Type B pancreatic cell (in vitro differentiated cells): ENCODE measurements around the gene SARS1. TPM values are rescaled to one million over a fixed set of nuclear protein-coding genes. Genes with fewer than 3 reads are reported as not detected.

Experiments
- DNase-seq: peaks from one replicate; pipeline ENCODE4 v3.0.0; 2021; ENCODE audit warnings: mixed read lengths; ENCODE audit not compliant: unreplicated experiment; ENCODE audit errors: extremely low spot score
- H3K27ac Mint-ChIP-seq: 2 replicates; pipeline ENCODE4 v1.8.0; 2021; ENCODE audit warnings: mild to moderate bottlenecking, mixed read lengths
- H3K27me3 Mint-ChIP-seq: 2 replicates; pipeline ENCODE4 v1.8.0; 2021; ENCODE audit warnings: mixed read lengths
- H3K36me3 Mint-ChIP-seq: 2 replicates; pipeline ENCODE4 v1.8.0; 2021; ENCODE audit warnings: mixed read lengths
- H3K4me1 Mint-ChIP-seq: one replicate; pipeline ENCODE4 v1.8.0; 2021; ENCODE audit warnings: mixed read lengths; ENCODE audit not compliant: unreplicated experiment
- H3K4me3 Mint-ChIP-seq: 2 replicates; pipeline ENCODE4 v1.8.0; 2021; ENCODE audit warnings: mild to moderate bottlenecking, mixed read lengths
- H3K9me3 Mint-ChIP-seq: 2 replicates; pipeline ENCODE4 v1.8.0; 2021; ENCODE audit warnings: mixed read lengths
- total RNA-seq: library from RNA; stranded (reverse); gene quantifications from 2 replicates; pipeline ENCODE4 v1.2.1, GENCODE V29; 2021; ENCODE audit warnings: low replicate concordance
- TF ChIP-seq, protein P1 (sequence below): fragments of 200-600 bp; sonication (generic); conservative IDR thresholded peaks from 2 replicates; pipeline ENCODE4 v1.5.0; 2021; ENCODE audit warnings: antibody characterized with exemption, mild to moderate bottlenecking

The SARS1 gene
- total RNA-seq, 1 donor from 2014 or later, result 136 TPM

DNA sequence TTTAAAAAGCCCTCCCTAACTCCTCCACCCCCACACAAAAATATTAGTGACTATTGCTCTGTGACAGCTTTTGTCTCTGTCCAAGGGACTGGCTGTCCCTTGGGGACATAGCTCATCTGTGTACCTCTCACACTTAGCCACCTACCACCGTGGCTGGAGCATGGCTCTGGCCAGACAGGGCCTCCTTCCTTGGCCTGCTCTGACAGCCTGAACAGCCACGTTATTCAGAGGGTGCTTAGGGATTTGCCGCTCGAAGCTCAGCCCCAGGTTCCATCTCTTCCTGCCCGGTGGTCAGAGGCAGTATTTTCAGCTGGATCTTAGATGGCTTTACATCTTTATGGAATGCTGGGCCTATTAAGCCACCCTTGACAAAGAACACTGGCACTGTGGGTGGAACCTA, 29.5 kb downstream of the SARS1 start:
- Mint-ChIP-seq H3K36me3 (peaks cover 5% of the 10 kb centered on the region), H3K9me3 (no peaks in the 10 kb centered on the region), H3K27me3 (peaks cover 3% of the 10 kb centered on the region), H3K4me1 (peaks cover 19% of the 10 kb centered on the region), H3K4me3 (no peak overlapping the region), H3K27ac (no peak overlapping the region)
- TF ChIP-seq, protein P1, sequence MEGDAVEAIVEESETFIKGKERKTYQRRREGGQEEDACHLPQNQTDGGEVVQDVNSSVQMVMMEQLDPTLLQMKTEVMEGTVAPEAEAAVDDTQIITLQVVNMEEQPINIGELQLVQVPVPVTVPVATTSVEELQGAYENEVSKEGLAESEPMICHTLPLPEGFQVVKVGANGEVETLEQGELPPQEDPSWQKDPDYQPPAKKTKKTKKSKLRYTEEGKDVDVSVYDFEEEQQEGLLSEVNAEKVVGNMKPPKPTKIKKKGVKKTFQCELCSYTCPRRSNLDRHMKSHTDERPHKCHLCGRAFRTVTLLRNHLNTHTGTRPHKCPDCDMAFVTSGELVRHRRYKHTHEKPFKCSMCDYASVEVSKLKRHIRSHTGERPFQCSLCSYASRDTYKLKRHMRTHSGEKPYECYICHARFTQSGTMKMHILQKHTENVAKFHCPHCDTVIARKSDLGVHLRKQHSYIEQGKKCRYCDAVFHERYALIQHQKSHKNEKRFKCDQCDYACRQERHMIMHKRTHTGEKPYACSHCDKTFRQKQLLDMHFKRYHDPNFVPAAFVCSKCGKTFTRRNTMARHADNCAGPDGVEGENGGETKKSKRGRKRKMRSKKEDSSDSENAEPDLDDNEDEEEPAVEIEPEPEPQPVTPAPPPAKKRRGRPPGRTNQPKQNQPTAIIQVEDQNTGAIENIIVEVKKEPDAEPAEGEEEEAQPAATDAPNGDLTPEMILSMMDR, result no peak
- DNase-seq, result no peak

DNA sequence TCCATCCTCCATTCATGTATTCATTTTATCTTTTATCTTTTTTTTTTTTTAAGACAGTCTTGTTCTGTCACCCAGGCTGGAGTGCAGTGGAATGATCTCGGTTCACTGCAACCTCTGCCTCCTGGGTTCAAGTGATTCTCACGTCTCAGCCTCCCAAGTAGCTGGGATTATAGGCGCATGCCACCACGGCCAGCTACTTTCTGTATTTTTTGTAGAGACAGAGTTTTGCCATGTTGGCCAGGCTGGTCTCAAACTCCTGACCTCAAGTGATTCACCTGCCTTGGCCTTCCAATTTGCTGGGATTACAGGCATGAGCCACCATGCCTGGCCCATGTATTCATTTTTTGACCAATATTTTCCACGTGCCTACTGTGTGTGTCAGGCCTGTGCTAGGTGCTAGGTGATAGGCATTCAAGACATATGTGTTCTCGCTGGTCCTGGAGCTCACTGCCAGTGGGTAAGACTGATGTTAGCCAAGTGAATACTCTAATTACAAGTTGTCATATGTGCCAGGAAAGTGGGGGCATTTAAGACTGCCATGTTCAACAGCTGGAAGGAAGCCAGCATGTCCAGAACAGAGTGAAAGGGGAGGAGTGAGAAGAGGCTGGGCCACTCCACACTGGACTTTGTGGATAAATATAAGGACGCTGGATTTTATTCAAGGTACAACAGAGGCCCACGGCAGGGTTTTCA, 30.3 kb downstream of the SARS1 start:
- Mint-ChIP-seq H3K4me1 (peaks cover 19% of the 10 kb centered on the region), H3K9me3 (no peaks in the 10 kb centered on the region), H3K36me3 (no peaks in the 10 kb centered on the region), H3K27me3 (peaks cover 3% of the 10 kb centered on the region), H3K27ac (no peak overlapping the region), H3K4me3 (no peak overlapping the region)
- TF ChIP-seq, protein P1, result no peak
- DNase-seq, result no peak

DNA sequence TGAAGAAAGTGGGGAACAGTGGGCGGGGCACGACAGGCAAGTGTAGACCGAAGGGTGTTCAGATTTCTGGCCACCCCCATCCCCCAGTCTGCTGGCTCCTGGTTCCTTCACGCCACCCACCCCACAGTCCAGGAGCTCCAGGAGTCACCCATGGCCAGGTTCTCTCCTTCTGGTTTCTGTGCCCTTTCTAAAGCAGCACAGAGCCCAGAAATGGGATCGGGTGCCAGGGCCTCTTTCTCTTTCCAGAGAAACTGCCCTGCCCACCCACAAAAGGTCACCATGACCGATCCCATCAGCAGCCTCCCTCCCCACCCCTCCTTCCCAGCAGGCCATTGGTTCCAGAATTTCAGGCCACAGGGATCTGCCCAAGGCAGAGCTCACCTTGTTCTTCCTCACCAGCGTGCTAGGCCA, 32.4 kb downstream of the SARS1 start:
- H3K36me3 Mint-ChIP-seq, result no peaks in the 10 kb centered on the region

DNA sequence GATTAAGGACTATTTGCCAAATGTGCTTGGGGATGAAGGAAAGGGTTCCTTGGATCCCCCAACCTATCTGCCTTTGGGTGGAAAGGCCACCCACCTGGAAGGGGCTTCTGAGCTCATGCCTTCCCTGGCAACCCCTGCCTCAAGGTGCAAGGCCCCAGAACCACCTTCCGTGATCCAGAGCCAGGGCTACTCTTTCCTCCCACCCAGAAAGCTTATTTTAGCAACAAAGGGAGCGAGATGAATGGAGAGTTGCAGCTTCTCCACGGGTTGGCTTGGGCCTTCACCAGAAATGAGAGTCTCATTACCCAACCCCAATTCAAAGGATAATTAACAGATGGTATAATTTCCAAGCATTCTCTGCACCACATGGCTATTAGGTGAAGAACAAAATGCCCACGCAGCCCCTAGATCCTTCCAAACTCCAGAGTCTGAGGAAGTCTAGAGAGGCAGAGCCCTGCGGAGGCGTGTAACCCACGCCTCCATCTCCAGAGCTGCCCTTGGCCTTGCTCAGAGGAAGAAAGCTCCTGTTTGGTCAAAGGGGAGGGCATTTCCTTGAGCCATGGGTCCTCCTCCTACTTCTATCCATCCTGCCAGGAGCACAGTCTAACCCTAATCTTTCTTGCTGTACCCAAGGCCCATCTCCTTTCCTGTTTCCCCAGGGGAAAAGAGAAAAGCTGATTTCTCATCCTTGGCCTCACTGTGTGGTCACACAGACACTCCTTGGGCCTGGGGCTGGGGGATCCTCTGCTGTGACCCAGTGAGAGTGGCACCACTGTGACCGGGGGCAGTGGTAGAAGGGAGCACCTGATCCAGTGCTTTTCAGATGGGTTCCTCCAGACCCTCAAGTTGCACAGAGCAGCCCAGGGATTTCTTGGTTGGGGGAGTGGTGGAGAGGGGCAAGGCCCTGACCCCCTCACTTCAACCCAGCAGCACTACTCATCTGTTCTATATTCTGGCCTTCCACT, 34.0 kb downstream of the SARS1 start:
- H3K27me3 Mint-ChIP-seq, result no peaks in the 10 kb centered on the region
- TF ChIP-seq, protein P1, result no peak
- peaks cover 13% of the 10 kb centered on the region for H3K36me3 Mint-ChIP-seq
- H3K4me3 Mint-ChIP-seq, result no peak overlapping the region
- peaks cover 12% of the 10 kb centered on the region for H3K4me1 Mint-ChIP-seq
- no peak overlapping the region for H3K27ac Mint-ChIP-seq
- no peak for DNase-seq
- H3K9me3 Mint-ChIP-seq, result no peaks in the 10 kb centered on the region

More for the DNA sequence above, 32.4 kb downstream of the SARS1 start:
- DNase-seq, result no peak
- H3K4me3 Mint-ChIP-seq, result no peak overlapping the region
- TF ChIP-seq, protein P1, result no peak
- H3K27me3 Mint-ChIP-seq, result peaks cover 3% of the 10 kb centered on the region
- H3K27ac Mint-ChIP-seq, result no peak overlapping the region
- no peaks in the 10 kb centered on the region for H3K9me3 Mint-ChIP-seq
- peaks cover 19% of the 10 kb centered on the region for H3K4me1 Mint-ChIP-seq

DNA sequence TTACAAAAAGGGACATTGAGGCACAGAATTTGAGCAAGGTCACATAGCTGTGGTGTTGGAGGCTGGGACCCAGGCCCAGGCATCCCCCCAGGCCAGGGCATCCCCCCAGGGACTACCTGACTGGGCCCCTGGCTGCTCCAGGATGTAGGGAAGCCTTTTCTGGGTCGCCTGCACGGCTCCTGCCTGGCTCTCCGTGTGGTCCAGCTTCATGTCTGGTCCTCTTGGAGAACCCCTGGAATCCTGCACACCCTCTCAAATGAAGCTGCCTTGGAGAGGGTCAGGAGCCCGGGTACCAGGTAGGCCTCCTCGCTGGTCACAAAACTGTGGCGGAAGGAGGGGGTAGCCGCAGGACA, 34.7 kb downstream of the SARS1 start:
- TF ChIP-seq, protein P1, result no peak
- H3K27me3 Mint-ChIP-seq, result no peaks in the 10 kb centered on the region
- H3K36me3 Mint-ChIP-seq, result peaks cover 13% of the 10 kb centered on the region
- H3K9me3 Mint-ChIP-seq, result no peaks in the 10 kb centered on the region
- H3K27ac Mint-ChIP-seq, result no peak overlapping the region
- H3K4me3 Mint-ChIP-seq, result no peak overlapping the region
- DNase-seq, result no peak
- H3K4me1 Mint-ChIP-seq, result peaks cover 8% of the 10 kb centered on the region
